ENCODE measurements around the gene AGTRAP. TPM values are rescaled to one million over a fixed set of nuclear protein-coding genes. Genes with fewer than 3 reads are reported as not detected.

The AGTRAP gene
- total and polyA plus RNA-seq, 2 donors (not counting 3 experiments of a cell fraction or from before 2014, with no cell fraction given), result 41.6 to 101 TPM

DNA sequence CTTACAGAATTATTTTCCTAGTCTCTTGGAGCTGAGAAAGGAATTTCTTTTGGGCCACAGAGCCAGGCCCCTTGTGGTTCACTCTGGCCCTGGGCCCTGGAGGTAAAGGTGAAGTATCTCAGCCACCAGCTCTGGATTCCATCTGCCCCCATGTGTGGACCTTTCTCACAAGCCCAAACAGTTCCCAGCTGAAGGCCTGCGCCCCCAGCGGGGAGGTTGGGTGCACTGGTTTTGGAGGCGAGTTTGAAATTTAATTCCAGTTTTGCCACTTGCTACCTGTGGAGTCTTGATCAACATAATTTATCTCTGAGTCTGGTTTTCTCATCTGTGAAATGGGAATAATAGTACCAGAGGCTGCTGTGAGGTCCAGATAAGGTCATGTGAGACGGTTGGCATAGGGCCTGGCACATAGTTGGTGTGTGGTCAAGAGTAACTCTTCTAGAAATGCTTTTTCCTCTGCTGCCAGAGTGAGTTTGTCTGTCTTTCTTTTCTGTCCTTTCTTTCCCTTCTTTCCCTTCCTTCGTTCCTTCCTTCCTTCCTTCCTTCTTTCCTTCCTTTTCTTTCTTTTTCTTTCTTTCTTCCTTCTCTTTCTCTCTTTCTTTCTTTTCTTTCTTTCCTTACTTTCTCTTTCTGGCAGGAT, 6.1 kb downstream of the AGTRAP start:
- H4K20me1 ChIP-seq (replicated peaks; ENCODE audit: control insufficient read depth, extremely low read depth, insufficient read depth, low read length), result no peaks in the 10 kb centered on the region
- dilution Hi-C loops (cut with MboI; ENCODE audit: extremely low pct_ligation_motif_present, low sequenced_read_pairs), result no loop called here
- FAIRE-seq (peak; percentile 38), DNase-seq (ENCODE audit: low read depth, low spot score) (no peak)
- no TSS peak for BruUV-seq (replicated peaks)
- H3K4me2 ChIP-seq (ENCODE audit: insufficient read depth, low read length), result no peak overlapping the region
- H3K9me1 ChIP-seq (replicated peaks; ENCODE audit: control insufficient read depth, extremely low read depth, insufficient read depth, low read length), result no peaks in the 10 kb centered on the region
- H3K4me1 ChIP-seq (ENCODE audit: control insufficient read depth, extremely low read depth, insufficient read depth, low read length), result peaks cover 3% of the 10 kb centered on the region
- CTCF ChIA-PET, result no interaction called here
- no peaks in the 10 kb centered on the region for H3K27me3 ChIP-seq (ENCODE audit: control insufficient read depth in 2 of 2, insufficient read depth in 2 of 2, low read length in 2 of 2)
- TF ChIP-seq MYC (IDR thresholded peaks at IDR 0.05; ENCODE audit: low read depth, low read length) (no peak), FOS (IDR thresholded peaks at IDR 0.05; ENCODE audit: borderline replicate concordance, insufficient read depth, low read length) (no peak), POLR2A (IDR thresholded peaks at IDR 0.05; ENCODE audit: low read depth, low read length) (no peak), JUN (IDR thresholded peaks at IDR 0.05; ENCODE audit: borderline replicate concordance, insufficient read depth, insufficient read length, low read depth) (no peak), POLR2AphosphoS5 (IDR thresholded peaks at IDR 0.05; ENCODE audit: insufficient read depth, low read depth, low read length) (no peak), EZH2 (IDR thresholded peaks at IDR 0.05; ENCODE audit: borderline replicate concordance, low read depth, low read length, severe bottlenecking) (no peak), GATA2 (IDR thresholded peaks at IDR 0.05; ENCODE audit: insufficient read depth, insufficient read length, low read depth, low read length) (no peak)
- TF ChIP-seq, protein P1, sequence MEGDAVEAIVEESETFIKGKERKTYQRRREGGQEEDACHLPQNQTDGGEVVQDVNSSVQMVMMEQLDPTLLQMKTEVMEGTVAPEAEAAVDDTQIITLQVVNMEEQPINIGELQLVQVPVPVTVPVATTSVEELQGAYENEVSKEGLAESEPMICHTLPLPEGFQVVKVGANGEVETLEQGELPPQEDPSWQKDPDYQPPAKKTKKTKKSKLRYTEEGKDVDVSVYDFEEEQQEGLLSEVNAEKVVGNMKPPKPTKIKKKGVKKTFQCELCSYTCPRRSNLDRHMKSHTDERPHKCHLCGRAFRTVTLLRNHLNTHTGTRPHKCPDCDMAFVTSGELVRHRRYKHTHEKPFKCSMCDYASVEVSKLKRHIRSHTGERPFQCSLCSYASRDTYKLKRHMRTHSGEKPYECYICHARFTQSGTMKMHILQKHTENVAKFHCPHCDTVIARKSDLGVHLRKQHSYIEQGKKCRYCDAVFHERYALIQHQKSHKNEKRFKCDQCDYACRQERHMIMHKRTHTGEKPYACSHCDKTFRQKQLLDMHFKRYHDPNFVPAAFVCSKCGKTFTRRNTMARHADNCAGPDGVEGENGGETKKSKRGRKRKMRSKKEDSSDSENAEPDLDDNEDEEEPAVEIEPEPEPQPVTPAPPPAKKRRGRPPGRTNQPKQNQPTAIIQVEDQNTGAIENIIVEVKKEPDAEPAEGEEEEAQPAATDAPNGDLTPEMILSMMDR (IDR thresholded peaks at IDR 0.05; ENCODE audit: extremely low read depth in 1 of 2, insufficient read depth in 1 of 2, low read depth in 1 of 2, low read length in 2 of 2), result no peak
- TF ChIP-seq, protein P2, sequence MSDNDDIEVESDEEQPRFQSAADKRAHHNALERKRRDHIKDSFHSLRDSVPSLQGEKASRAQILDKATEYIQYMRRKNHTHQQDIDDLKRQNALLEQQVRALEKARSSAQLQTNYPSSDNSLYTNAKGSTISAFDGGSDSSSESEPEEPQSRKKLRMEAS (IDR thresholded peaks at IDR 0.05; ENCODE audit: insufficient read depth, insufficient read length), result no peak
- no peak overlapping the region for H3K27ac ChIP-seq (ENCODE audit: insufficient read depth, low read depth, low read length)
- no peaks in the 10 kb centered on the region for H3K79me2 ChIP-seq (ENCODE audit: control insufficient read depth, insufficient read depth, low read length)
- H3K4me3 ChIP-seq (replicated peaks in 1 of 3; ENCODE audit: insufficient read depth in 1 of 3, low read depth in 1 of 3, low read length in 3 of 3), result no peak overlapping the region
- no peak overlapping the region for H3K9ac ChIP-seq (replicated peaks; ENCODE audit: extremely low read depth, insufficient read depth, low read length)
- no peaks in the 10 kb centered on the region for H3K9me3 ChIP-seq (replicated peaks; ENCODE audit: control insufficient read depth, insufficient read depth, low read length)
- no peak overlapping the region for H2AFZ ChIP-seq (ENCODE audit: low read depth, low read length)
- no peaks in the 10 kb centered on the region for H3K36me3 ChIP-seq (ENCODE audit: control insufficient read depth in 2 of 2, extremely low read depth in 1 of 2, insufficient read depth in 2 of 2, low read length in 2 of 2)
- POLR2A ChIA-PET, result interaction anchor here (0.6 kb wide), 1 partner anchor 77 kb away, joined by 3 read pairs; no protein-coding TSS in a partner anchor
- intact Hi-C loops (cut with micrococcal nuclease), result no loop called here
